HG03280 (cell line): Measurements from ENCODE around the gene CFAP68.

Source experiments
- ATAC-seq: cut with Tn5 transposase; IDR thresholded peaks from one replicate; pipeline ENCODE4 v1.9.1; 2021; ENCODE audit warnings: mild to moderate bottlenecking, moderate library complexity; ENCODE audit not compliant: unreplicated experiment

The CFAP68 gene, protein sequence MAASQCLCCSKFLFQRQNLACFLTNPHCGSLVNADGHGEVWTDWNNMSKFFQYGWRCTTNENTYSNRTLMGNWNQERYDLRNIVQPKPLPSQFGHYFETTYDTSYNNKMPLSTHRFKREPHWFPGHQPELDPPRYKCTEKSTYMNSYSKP

GRCh38 chr11:111878849-111879636 is at the start of gene CFAP68, which contains the start of gene FDXACB1:
TSS of gene CFAP68 (plus strand) at chr11:111879541. CDS start at chr11:111879561, 20 bp downstream.
TSS of gene FDXACB1 (minus strand) at chr11:111879165. CDS start at chr11:111879132, 33 bp downstream.
- peak; percentile 94 for ATAC-seq

- no peak for ATAC-seq
These were observed 45.8 kb upstream of the CFAP68 start for GRCh38 chr11:111833524-111833923.

DNA sequence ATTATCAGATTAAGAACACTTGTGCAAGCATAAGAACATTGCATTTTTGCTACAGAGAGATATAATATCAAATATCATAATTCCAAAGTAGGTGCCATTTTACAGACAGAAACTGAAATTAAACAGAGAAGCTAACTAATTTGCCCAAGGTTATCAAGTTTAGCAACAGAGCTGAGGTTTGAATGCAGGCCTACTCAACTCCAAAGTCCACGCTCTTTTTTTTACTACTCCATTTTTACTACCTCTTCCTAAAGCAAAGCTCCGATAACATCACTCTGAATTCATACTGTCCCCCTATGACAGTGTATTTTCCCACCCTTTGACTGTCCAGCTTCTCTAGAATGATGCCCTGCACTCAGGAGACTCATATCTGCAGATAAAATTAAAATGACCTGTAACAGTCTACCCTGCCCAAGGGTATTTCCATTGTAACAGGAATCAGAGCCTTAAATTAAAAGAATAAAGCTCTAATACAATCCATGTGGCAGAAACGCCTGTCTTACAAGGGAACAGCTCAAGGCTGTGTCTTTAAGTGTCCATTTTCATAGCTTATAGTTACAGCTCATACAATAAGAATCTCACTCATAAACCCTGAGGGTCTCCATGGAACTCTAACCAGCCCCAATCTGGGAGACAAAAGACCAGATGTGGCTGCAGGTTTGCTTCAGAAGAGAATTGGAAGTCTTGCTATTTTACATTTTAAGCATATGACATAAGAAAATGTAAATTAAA is 44.7 kb upstream of the CFAP68 start:
- no peak for ATAC-seq

GRCh38 chr11:111835665-111836064 is 43.7 kb upstream of the CFAP68 start:
- ATAC-seq = no peak

- ATAC-seq = no peak
These were observed 43.2 kb upstream of the CFAP68 start for GRCh38 chr11:111836162-111836561.

- peak; percentile 68 for ATAC-seq
These were observed 42.6 kb upstream of the CFAP68 start for GRCh38 chr11:111836721-111837120.

DNA sequence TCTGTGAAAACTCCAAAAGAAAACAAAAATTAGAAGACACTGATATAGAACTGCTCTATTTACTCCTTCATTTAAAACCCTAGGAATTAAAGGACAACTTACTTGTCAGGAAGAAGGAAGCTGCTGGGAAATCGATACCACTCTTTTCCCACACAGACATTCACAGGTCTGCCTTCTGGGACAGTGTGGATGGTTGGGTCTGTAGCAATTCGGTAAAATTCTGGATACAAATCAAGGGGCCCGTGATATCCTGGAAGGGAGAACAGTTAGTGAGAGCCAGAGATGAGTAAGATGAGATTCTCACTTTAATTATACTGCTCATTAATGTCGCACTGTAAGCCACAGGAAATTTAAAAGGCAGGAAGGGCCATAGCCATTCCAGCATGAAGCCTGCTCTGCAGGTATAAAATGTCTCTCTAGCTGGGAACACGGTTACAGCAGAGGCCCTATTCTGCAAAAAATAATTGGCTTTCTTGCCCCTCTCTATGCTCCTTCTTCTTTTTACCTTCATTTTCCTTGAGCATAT is 41.9 kb upstream of the CFAP68 start:
- no peak for ATAC-seq

DNA sequence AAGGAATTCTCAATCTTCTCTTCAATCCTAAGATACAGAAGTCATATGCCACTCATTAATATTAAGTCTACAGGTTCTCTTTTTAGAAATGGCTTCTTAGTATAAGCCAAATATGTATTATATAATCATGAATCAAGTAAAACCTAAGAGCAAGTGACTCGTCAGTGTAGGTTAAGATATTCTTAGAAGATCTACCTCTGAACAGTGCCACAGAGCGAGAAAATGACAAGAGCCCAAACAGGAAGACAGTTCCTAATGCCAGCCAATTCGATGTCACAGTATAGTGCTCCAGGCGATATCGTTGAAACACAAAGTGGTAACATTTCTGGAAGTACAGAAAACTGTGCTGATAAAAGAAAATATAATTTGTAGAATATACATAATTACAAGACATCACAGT is 41.3 kb upstream of the CFAP68 start:
- ATAC-seq = no peak

DNA sequence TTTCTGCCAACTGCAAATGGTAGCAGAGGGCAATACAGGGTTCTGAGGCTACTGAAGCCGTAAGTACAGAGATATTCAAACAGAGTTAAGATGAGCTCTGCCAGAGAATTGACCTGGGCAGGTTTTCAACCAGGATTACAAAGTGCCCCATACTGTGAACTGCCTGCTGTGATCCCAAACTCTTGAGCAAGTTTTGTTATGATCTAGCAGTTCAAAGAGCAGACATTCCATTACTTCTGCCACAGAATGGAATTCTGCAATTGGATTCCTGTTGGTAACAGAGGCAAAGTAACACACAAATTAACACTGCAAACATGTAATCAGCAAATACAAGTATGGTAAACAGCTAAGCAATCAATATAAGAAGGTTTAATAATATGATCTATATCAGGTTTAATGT is 39.2 kb upstream of the CFAP68 start:
- no peak for ATAC-seq

DNA sequence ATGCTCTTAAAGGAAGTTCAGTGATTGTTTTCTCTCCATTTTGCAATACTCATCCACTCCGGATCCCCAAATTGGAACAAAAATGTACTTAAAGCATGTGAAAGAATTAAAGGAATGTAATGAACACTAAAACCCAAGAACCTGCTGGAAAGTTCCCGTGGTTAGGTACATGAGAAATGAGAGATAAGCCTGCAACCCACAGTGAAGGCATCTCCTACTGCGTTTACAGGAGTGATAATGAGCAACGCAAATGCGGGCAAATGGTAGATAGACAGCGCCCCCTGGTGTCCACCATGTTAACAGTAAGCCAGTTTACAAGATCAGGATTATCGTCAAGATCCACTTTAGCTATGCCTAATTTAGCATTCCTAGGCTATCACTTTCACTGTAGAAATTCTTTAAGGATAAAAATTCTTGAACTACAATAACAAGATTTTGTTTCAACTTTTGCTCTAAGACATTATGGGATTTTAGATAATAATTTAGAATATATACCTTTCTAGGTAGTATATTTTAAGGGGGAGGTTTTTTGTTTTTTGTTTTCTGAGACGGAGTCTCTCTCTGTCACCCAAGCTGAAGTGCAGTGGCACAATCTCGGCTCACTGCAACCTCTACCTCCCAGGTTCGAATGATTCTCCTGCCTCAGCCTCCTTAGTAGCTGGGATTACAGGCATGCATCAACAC is 37.8 kb upstream of the CFAP68 start:
- peak; percentile 69 for ATAC-seq

DNA sequence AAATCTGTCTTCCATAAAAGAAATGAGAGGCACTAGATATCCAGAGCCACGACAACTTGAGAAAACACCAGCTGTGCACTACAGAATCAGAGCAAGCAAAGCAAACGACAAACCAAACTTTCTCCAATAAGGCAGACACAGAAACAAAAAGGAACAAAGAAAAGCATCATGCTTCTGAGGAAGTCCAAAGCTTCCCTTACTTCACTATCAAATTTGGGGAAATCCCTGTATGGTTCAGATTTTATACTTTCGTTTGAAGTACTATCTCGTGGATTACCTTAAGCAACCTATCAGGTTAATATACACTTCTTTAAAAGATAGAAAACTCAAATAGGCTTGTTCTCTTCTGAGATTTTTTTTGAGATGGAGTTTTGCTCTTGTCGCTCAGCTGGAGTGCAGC is 35.7 kb upstream of the CFAP68 start:
- ATAC-seq = no peak

- no peak for ATAC-seq
These were observed 33.9 kb upstream of the CFAP68 start for GRCh38 chr11:111845276-111846028.

DNA sequence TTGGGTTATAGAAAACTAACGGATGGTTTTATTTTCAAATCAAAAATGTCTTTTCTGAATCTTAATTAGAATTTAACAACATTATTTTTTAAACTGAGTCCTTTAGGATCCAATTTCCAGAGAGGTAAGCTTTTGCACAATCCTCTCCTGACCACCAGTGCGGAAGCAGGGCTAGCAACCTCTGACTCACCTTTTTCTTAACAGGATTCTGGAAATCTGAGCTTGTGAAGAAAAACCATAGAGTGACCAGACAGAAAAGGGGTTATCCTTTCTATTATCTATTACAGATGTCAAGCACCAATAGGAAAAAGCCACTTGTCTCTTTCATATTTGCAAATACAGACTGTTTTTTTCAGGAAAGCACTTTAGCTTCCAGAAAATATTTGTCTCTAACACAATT is 33.3 kb upstream of the CFAP68 start:
- no peak for ATAC-seq

- ATAC-seq = no peak
These were observed 32.7 kb upstream of the CFAP68 start for GRCh38 chr11:111846636-111847035.

DNA sequence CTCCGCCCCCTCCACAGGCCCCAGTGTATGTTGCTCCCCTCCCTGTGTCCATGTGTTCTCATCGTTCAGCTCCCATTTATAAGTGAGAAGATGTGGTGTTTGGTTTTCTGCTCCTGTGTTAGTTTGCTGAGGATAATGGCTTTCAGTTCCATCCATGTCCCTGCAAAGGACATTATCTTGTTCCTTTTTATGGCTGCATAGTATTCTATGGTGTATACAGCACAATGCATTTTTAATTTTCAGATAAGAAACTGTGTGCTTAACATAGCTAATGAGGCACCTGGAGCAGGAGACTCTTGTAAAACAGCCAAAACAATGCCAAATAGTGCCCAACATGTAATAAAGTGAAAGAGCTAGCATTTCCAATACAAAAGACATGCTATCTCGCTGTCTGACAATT is 29.7 kb upstream of the CFAP68 start:
- ATAC-seq = no peak

DNA sequence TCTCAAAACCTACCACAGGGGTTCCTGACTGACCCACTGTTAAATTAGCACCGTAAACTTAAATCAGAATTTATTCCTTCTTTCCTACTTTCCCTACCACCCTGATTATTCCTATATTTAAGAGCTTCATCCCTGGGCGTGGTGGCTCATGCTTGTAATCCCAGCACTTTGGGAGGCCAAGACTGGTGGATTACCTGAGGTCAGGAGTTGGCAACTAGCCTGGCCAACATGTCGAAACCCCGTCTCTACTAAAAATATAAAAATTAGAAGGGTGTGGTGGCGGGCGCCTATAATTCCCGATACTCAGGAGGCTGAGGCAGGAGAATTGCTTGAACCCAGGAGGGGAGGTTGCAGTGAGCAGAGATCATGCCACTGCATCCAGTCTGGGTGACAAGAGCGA is 28.3 kb upstream of the CFAP68 start:
- ATAC-seq = no peak

GRCh38 chr11:111851636-111852035 is 27.7 kb upstream of the CFAP68 start:
- ATAC-seq = no peak

- no peak for ATAC-seq
These were observed 27.2 kb upstream of the CFAP68 start for GRCh38 chr11:111852103-111852502.

GRCh38 chr11:111855506-111855905 is 23.8 kb upstream of the CFAP68 start:
- ATAC-seq = no peak

GRCh38 chr11:111860257-111860656 is 19.1 kb upstream of the CFAP68 start:
- no peak for ATAC-seq
